HG03108 (cell line): ENCODE results near the gene LAG3.
"Not testable (repeated sequence)": the region's sequence is repeated elsewhere in the genome, so short reads cannot be mapped to it uniquely, and the experiment has no call there.

Experiments
- ATAC-seq: cut with Tn5 transposase; IDR thresholded peaks from one replicate; pipeline ENCODE4 v1.9.1; 2021; ENCODE audit warnings: moderate library complexity; ENCODE audit not compliant: unreplicated experiment

LAG3 gene

DNA sequence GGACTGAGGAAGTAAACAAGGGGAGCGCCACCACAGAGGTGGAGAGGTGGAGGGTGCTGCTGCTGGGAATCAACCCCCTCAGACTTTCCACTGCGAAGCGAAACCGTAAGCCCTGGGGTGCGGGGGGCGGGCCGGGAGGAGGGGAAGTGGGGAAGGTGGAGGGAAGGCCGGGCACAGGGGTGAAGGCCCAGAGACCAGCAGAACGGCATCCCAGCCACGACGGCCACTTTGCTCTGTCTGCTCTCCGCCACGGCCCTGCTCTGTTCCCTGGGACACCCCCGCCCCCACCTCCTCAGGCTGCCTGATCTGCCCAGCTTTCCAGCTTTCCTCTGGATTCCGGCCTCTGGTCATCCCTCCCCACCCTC, at the start of gene LAG3:
TSS of gene LAG3 (plus strand) at position 190 of the 365 bp plus-strand sequence. CDS start 333 bp downstream, outside the sequence.
- no peak for ATAC-seq

DNA sequence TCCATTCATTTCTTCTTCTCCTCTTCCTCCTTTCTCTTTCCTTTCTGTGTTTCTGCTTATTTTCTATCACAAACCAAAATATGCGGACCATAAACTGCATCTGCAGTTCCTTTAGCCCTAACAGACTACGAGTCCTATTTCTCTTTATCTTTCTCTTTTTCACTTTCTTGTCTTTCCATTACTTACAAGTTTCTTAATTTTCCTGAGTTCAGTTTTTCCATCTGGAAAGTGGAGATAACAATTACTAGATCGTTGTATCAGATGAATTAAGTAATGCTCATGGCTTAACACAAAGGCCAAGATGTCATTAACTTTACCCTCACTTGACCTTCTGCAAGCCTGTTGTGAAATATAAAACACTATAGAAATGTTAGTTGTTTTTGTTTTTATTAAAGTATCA, 49.5 kb upstream of the LAG3 start:
- no peak for ATAC-seq

DNA sequence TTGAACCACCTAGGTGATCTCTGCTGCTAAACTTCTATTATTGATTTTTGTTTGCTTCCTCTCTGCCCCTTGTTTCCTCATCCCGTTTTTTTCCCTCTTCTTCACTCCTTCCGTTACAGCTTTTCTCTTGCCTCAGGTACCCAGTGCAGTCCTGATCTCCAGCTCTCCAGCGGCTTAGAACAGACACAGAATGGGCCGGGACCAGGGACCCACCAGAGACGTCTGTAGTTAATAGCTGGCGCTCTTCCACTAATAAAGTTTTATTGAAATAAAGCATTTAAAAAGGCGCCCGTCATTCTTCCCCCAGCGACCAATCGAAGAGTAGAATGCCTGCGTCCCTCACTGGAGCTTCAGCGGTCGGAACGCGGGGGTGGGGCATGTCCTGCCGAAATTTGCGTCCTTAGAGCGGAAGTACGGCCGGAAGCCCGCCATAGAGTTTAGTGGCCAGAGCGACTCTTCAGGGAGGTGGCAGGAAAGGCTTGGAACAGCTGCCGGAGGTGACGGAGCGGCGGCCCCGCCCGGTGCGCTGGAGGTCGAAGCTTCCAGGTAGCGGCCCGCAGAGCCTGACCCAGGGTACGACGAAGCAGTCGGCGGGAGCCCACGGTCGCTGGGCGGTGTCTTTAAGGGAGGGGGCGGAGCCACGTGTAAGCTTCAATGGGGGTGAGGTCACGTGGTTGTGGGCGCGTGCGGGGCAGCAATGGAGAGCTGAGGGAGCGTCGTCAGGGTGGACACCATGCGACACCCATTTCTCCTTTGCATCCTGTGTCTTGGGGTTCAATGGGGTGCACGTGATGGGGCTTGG, 48.5 kb upstream of the LAG3 start, which contains the start of gene COPS7A:
TSS of gene COPS7A (plus strand) at position 440 of the 802 bp plus-strand sequence. CDS start 611 bp downstream, outside the sequence.
- ATAC-seq, result peak; percentile 90

DNA sequence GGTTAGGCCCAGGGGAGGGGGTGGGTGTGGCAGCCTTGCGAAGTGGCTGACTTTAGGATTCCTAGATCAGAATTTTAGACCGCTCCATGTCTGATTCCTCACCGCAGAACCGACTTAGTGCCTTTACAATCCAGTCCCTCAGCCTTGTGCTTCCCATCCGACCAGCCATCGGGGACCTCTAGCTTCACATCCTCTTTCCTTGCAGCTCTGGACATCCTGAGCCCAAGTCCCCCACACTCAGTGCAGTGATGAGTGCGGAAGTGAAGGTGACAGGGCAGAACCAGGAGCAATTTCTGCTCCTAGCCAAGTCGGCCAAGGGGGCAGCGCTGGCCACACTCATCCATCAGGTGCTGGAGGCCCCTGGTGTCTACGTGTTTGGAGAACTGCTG, 47.9 kb upstream of the LAG3 start:
- no peak for ATAC-seq

DNA sequence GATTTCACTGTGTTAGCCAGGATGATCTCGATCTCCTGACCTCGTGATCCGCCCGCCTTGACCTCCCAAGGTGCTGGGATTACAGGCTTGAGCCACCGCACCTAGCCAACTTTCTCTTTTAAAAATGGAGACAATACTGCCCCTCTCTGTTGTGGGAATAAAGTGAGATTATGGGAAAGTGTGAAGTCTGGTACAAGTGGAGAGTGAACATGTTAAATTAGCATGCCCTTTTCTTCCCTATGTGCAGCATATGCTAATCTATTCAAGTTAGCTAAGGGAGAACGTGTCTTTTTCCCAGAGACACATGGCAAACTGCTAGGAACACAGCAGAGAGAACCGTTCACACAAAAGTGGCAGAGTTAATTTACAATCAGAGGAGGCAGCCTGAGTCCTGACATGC, 47.0 kb upstream of the LAG3 start:
- ATAC-seq, result no peak

DNA sequence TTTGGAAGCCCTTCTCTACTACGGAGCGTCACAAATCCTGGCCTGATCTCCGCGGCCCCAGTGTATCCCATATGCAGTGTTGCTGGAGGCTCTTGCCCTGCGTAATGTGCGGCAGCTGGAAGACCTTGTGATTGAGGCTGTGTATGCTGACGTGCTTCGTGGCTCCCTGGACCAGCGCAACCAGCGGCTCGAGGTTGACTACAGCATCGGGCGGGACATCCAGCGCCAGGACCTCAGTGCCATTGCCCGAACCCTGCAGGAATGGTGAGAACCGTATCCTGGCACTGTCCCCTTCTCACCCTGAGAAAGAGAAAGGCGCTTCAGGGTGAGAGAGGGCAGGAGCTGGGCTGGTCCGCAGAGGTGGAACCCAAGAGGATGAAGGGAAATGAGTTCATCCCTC, 43.1 kb upstream of the LAG3 start:
- no peak for ATAC-seq

DNA sequence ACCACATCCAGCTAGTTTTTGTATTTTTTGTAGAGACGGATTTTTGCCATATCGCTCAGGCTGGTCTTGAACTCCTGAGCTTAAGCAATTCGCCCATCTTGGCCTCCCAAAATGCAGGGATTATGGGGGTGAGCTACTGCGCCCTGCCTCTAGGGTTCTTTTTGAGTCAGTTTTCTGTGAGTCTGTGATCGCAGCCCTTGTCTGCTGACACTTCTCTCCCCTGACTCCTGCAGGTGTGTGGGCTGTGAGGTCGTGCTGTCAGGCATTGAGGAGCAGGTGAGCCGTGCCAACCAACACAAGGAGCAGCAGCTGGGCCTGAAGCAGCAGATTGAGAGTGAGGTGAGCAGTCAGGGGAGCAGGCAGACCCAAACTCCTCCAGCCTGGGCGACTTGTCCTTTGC, 42.2 kb upstream of the LAG3 start:
- ATAC-seq, result no peak

DNA sequence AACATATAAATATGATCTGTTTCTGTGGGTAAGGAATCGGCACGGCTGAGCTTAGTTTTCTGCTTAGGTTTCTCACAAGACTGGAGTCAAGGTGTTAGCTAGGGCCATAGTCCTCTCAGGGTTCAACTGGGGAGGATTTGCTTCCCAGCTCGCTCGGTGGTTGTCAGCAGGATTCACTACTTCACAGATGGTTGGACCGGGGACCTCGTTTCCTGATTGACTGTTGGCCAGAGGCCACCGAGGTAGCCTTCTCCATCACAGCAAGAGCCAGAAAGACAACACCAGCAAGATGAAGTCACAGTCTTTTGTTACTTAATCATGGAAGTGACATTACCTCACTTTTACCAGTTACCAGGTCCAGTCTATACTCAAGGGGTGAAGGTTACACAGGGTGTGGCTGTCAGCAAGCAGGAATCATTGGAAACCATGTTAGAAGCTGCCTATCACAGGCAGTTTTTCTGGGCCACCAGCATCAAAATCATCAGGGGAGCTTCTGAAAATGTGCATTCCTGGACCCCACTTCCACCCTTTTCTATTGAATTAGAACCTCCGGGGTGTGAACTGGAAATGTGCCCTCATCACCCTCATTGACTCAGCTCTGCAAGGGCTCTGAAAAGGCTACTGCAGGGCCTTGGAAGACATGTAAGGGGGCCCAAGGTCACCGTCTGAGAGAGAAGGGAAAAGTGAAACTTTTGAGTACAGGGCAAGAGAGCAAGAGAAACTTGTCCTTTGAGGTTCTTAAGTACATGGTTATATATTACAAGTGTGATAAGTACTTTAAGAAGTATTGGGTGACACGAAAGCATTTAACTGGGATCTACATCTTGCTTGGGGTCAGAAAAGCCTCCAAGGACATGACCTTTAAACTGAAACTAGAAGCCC, 37.6 kb upstream of the LAG3 start:
- no peak for ATAC-seq

DNA sequence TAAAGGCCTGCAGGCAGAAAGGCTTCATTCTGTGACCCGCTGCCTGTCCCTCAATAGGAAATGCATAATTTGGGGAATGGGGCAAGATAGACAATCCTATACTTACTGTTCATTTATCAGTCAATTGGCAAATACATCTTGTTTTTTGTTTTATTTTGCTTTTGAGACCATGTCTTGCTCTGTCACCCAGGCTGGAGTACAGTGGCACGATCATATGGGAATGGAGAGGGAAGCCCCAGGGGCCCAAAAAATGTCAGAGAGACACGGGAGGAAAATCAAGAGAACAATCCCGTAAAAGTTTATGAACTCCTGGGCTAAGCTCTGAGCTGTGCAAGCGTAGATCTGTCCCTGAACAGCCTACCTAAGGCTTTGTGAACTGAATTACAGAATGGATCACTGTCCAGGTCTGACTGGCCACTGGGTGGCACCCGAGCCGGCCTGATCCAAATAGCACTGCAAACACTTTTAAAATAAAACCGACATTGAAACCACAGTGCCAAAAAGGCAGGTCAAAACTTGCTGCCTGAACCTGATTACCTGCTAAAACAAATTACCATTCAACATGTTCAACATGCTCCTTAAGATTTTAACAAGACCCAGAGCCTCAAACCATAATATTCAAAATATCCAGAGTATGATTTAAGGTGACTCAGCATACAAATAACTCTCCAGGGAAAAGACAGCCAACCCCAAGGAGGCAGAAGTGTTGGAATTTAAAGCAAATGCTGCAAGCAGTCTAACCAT, 36.7 kb upstream of the LAG3 start:
- peak; percentile 52 for ATAC-seq

DNA sequence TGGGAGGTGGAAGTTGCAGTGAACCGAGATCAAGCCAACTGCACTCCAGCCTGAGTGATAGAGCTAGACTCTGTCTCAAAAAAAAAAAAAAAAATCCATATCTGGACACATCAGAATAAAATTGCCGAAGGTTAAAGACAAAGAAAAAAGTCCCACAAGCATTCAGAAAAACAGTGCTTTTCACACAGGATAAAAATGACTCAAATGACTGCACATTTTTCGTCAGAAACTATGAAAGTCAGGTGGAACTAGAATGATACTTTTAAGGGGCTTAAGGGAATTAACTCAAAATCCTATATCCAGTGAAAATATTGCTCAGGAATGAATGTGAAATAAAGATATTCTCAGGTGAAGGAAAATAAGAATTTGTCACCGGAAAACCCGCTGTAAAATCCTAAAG, 35.6 kb upstream of the LAG3 start:
- no peak for ATAC-seq

DNA sequence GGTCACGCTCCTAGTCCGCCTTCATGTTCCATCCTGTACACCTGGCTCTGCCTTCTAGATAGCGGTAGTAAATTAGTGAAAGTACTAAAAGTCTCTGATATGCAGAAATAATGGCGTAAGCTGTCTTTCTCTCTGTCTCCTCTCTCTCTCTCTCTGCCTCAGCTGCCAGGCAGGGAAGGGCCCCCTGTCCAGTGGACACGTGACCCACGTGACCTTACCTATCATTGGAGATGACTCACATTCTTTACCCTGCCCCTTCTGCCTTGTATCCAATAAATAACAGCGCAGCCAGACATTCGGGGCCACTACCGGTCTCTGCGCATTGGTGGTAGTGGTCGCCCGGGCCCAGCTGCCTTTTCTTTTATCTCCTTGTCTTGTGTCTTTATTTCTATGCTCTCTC, 30.2 kb upstream of the LAG3 start:
- not testable (repeated sequence) for ATAC-seq

DNA sequence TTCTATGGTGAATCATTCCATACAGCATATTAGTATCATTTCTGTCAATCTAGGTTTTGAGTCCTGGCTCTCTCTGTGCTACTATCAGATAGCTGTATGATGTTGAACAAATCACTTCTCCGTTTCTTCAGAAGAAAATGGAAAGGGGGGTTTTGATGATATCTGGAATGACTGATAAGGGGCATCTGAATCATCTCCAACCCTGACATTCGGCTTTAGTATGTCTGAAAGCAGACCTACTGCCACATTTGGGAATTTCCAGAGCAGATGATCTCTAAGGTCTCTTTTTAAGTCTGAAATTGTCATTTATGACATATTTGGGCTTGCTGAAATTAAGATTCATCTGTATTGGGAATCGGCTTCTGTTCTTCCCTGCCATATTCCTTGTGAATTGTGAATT, 29.5 kb upstream of the LAG3 start:
- ATAC-seq, result no peak

DNA sequence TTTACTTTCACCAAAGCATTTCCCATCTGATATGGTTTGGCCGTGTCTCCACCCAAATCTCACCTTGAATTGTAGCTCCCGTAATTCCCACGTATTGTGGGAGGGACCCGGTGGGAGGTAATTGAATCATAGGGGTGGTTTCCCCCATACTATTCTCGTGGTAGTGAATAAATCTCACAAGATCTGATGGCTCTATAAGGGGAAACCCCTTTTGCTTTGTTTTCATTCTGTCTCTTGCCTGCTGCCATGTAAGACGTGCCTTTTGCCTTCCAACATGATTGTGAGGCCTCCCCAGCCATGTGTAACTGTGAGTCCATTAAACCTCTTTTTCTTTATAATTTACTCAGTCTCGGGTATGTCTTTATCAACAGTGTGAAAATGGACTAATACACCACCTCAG, 29.0 kb upstream of the LAG3 start:
- ATAC-seq, result not testable (repeated sequence)

DNA sequence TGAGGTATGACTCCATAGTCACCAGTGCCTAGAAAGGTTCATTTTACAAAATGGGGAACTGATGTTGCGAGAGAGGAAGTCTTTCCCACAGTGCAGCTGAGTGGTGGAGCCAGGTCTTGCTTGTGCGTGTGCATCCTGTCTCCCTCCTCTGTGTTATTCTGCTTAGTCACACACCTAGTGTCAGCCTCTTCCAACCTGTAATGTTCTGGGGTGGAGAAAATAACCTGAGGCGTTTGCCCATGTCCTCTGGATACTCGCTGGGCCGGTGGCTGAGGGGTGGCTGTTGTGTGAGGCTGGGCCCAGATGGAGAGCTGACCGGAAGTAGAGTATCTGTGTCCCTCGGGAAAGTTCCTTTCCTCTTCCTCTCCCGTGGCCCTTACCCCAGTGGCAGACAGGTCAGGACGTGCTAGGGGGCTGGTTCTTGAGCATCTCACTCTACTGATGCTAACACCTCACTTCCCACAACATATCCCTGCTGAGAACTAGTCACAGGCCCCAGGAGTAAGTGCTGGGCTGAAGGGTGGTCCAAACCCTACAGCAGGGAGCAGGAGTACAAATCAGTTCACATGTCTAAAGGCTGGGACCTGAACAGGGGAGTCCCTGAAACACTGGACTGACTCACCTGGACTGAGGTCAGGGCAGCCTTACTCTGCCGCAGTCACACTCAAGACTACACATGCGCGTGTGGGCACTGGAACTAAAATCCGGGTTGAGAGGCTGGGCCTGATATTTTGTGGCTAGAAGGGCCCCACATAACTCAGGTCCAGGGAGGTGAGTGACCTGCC, 26.4 kb upstream of the LAG3 start:
- ATAC-seq, result no peak

DNA sequence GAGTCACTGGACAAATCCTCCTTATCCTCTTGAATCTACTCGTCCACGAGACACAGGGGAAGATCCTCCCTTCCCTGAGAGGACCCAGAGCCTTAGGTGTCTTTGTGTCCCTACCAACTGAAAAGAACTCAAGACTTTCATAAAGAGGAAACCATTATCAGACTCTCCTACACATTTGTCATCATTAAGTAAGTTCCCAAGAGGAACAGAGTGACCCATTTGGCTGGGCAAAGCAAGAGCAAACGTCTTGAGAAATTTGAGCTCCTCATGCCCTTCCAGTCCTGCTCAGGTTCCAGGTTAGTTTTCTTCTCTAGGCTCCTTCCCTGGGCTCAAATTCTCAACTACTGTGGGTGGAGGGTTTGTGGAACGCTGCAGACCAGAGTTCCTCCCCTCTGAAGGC, 25.1 kb upstream of the LAG3 start:
- ATAC-seq, result no peak

DNA sequence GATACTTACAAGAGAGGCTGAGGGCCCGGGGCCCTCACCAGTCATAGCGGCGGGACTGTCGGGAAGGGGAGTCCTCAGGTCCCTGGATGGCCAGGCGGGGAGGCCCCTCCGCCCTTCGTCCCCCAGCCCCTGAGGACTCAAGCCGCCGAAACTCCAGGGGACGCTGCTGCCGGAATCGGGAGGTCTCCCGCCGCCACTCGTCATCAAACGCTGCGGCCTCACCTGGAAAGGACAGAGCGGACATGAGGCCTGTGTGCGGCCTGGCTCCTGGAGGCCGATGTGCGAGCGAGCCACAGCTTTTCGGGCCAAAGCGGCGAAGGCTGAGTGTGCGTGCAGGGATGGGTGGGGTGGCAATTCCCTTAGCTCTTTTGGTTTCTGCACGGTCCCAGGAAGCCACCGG, 23.6 kb upstream of the LAG3 start:
- ATAC-seq, result no peak

DNA sequence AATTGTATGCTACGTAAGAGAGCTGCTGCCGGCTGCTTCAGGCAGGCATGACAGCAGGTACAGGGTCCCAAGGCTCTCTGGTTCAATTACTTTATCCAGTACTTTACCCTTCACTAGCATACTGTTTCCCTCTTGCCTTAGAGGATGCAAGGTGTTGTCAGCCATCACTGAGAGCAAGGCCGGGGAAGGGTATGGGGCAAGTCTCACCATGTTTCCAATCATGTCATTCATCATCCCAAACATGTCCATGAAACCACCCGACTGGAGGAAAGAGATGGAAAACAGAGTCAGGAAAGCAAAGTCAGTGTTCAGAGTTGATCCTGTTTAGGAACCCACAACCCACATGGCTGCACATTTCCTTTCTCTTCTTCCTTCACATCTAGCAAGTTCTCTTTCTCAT, 21.8 kb upstream of the LAG3 start:
- ATAC-seq, result no peak

DNA sequence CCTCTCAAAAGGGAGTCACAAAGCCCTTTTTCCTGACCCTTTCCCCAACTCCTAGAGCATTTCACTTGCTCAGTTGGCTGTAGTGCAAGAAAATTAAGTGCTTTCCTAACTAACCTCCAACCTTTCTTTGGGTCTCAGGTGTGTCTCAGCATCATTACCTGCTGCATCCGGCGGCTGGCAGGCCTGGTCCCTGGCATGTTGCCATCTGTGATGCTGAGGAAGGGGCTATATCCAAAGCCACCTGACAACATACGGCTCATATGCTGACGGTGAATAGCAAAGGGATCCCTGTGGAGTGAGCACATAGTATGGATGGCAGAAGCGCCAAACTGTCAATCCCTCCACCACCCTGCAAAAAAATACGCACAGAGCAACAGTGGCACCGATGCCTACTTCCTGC, 20.6 kb upstream of the LAG3 start:
- ATAC-seq, result no peak

DNA sequence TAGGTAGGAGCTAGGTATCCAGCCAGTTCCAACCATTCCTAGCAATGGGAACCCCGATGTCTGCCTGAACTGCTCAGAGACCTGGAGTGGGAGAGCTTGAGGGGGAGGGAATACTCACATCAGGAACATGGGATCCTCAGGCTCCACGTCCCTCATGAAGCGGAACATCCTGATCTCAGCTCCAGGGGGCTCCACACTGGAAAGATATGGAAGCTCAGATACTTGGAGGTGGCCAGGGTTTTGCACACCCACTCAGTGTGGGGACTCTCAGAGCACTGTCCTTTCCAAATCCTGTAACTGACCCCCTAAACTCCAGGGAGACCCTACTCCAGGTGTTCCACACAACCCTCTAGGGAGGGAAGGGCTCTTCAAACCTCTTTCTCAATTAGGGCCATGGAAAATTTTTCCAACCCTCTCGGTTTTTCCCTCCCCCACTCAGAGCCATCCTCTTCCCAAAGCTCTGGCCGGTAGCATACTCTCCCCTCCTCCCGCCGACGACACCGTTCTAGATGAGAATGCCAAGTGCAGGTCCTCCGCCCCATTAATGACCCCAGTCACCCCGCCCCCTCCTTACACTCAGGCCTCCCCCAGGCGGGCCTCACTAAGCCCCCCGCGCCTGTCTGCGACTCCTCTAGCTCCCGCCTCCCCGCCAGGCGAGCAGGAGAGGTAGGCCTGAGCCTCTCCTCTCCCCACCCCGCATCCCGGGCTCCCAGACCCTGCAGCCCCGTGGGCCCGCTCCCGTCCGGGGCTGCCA, 20.0 kb upstream of the LAG3 start:
- no peak for ATAC-seq
